ENCODE data around the gene FAM13C.

The FAM13C gene

DNA sequence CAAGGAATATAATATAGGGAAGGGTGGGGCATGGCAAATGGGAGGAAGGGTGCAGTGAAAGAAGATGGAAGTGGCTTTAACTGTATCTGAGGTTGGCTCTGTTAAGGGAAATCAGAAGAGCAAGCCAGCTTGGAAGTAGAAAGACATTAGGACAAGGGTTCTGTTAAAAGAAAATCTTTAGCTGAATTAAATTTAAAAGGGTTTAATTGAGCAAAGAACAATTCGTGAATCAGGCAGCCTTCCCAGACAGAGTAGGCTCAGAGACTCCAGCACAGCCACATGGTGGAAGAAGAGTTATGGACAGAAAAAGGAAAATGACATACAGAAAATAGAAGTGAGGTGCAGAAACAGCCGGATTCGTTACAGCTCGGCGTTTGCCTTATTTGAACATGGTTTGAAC, 42.0 kb downstream of the FAM13C start:
- FAIRE-seq (no peak), DNase-seq (ENCODE audit: insufficient read length, low spot score) (no peak)

DNA sequence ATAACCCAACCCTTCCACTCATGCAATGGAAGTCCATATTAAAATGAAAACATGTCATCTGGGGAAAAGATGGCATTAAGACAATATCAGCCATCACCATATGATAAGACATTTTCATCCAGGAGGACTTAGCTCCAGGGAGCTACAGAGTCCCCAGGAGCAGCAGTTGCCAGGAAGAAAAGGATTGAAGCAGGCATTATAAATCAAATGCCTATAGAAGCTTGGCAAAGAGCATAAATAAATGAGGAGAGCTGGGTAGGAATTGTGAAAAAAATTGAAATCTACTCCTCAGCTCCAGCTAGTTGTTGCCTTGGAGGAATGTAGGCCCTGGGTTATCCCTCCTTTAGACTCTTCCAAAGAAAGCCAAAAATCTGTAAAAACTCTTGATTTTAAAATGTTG, 42.5 kb downstream of the FAM13C start:
- DNase-seq (ENCODE audit: insufficient read length, low spot score) = no peak

DNA sequence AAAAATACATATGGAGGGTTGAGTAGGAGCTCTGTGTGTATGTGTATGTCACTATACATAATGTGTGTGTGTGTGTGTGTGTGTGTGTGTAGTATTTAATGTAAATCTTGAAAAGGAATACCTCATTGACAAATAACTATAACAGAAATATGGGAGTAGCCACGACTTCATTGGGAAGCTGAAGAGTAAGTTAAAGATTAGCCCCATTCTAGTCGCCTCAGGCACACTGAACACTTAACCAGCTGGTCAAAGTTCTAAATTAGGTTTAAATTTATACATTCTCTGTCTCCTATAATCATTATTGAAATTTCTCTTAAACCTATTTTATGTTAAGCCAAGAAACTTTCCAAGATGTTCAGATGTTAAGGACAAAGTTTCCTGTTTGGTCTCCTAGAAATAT, 45.3 kb downstream of the FAM13C start:
- FAIRE-seq (no peak), DNase-seq (ENCODE audit: insufficient read length, low spot score) (no peak)

More for the DNA sequence above, 42.5 kb downstream of the FAM13C start:
- no peak for FAIRE-seq

DNA sequence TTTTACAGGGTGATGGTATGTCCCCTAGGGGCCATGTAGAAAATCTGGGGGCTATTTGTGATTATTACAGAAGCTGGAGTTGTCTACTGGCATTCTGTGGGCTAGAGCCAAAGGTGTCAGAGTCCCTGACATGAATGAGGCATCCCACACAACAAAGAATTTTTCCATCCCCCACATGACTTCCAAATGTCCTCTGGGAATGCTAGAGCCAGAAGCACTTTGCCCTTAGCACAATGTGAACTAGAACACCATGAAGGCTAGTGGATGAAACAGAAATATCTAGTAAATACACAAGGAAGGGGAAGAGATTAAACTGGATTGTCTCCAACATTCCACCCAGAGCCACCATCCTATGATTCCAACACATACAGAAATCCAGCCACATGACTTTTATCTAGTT, 46.9 kb downstream of the FAM13C start:
- no peak for DNase-seq (ENCODE audit: insufficient read length, low spot score)
- FAIRE-seq = no peak

DNA sequence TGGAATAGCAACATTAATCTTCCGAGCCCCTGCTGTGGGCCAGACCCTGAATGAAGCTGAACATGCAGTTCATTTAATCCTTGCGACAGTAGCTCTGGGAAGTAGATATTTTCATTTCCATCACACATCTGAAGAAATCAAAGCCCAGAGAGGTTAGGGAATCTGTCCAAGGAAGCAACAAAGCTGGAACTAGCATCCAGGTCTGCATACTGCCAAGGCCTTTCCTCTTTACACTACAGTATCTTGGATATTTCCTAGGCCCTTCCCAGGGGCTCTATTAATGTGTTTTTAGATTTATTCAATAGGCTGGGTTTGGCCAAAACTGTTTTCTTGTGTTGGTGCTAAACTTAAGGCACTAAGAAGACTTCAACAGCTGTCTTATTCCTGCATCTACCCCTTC, 48.1 kb downstream of the FAM13C start:
- FAIRE-seq = no peak

DNA sequence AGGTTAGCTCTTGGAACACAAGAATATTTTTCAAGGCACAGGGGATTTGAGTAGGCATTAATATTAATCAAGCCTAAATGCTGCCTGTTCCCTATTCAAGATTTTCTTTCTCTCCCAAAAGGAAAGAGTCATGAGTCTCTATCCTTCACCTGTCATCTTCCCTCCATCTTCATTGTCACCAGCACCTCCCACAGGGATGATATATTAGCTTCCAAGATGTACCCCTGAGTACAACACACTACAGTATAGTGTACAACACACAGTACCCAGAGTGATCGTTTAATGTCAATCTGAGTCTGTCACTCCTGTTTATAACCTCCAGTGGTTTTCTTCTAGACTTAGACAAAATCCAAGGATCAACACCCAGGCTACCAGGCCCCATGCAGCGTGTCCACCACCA, 50.1 kb downstream of the FAM13C start:
- no peak for FAIRE-seq
- no peak for DNase-seq (ENCODE audit: insufficient read length, low spot score)

More for the DNA sequence above, 48.1 kb downstream of the FAM13C start:
- DNase-seq (ENCODE audit: insufficient read length, low spot score) = no peak

DNA sequence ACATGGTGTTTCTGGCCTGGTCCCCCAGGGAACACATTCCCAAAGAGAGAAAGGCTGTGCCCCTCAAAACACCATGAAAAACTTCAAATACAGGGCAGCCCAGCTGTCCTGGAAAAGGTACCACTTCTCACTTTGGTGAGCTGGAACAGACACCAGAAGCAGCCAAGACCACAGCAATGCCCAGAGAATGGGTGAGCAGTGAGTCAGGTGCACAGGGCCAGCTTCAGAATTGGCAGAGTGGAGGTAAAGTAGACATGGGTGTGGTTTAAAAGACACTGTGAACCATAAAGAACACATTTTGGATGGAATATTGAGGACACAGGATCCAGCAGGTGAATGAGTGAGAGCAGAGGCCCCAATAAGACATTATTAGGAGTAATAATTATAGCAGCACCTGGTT, 51.3 kb downstream of the FAM13C start:
- DNase-seq (ENCODE audit: insufficient read length, low spot score) = no peak
- FAIRE-seq = no peak

DNA sequence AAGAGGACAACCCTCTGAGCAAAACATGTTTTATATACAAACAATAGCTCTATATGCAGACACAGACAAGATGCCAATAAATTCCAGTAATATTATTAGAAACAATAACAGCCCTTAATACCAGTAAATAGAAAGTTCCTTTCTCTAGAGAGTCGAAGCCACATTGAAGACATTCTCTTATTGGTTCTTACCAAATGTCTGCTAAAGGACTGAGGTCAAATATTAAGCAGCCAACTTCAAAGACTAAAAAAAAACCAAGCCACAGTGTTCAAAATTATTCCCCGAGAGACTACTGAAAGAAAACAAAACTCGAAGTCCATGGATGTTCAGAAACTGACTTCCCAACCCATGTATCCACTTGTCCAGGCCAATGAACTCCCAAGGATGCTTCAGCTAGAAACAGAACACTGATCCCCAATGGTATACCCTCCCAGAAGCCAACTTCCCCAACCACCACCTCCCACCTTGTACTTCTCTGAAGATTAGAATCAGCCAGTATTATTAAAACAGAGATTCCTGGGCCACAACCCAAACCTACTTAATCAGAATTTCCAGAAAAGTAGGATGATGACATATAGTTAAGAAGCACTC, 51.9 kb downstream of the FAM13C start:
- no peak for DNase-seq (ENCODE audit: insufficient read length, low spot score)
- no peak for FAIRE-seq

DNA sequence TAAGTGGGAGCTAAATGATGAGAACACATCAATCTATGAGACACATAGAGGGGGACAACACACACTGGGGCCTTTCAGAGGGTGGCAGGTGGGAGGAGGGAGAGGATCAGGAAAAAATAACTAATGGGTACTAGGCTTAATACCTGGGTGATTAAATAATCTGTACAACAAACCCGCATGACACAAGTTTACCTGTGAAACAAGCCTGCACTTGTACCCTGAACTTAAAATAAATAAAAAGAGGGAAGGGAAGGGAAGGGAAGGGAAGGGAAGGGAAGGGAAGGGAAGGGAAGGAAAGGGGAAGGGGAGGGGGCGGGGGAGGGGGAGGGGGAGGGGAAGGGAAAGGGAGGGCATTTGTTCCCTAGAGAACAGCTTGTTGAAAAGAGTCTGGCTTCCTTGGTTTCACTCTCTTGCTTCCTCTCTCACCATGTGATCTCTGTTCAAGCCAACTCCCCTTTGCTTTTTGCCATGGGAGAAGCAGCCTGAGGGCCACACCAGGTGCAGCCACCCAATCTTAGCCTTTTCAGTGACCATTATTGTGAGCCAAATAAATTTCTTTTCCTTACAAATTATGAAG, 57.7 kb downstream of the FAM13C start:
- FAIRE-seq (no peak), DNase-seq (ENCODE audit: insufficient read length, low spot score) (no peak)

DNA sequence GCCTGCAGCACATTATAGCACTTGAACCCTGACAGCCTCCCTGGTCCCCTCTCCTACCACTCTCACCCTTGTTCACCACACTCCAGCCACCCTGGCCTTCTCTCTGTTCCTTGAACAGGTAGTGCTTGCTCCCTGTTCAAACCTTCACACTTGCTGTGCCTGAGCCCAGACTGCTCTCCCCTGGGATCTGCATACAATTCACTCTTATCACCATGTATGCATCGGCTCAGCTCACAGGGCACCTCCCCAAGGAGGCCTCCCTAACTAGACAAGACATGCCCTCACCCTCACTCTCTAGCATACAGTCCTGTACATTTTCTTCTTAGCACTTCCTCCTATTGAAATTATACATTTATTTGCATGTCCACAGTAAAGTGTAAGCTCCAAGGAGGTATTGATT, 59.3 kb downstream of the FAM13C start:
- DNase-seq (ENCODE audit: insufficient read length, low spot score) = no peak
- no peak for FAIRE-seq

DNA sequence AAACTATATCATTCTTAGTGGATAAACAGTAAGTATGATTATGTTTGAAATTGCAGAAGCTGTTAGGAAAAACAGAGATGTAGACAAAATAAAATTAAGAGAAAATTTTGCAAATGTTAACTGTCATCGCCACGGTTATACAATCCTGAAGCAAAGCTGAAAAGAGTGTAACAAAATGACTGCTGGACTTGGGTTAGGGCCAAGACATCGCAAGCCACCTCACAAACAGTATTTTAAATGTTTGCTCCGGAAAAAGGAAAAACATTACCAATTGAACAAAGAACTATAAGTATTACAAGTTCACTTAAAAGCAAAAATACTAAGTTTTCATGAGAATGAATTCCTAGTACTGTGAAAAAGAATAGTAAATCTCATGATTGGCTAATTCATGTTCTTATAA, 60.0 kb downstream of the FAM13C start:
- FAIRE-seq = no peak
- DNase-seq (ENCODE audit: insufficient read length, low spot score) = no peak

DNA sequence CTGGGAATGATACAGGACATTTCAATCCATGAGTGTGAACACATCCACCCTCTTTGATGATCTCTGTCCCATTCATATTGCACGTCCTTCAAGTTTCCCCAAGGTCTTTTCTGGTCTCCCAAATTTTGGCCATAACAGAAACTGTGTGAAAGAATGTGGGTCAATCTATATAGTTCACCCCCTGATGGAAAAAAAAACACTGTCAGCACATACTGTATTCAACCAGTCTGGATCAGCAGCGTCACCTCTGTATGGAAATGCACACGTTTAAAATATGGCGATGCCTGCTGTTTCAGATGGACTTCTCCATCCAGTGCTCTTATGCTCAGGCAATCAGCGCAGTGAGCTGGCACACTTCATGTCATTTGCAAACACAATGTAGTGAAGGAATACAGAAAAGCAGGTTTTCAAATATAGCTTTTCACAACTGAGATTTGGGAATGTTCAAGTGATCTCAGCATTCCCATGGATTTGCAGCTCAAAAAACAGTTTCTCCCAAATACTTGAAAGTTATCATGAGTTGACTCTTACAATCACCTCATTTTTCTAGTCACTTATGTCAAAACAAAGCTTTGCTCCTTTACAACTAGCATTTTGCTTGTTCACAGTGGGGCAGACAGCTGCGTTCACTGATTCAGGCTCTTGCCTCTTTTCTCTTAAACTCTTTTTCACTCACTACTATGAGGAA, 61.1 kb downstream of the FAM13C start:
- no peak for FAIRE-seq

DNA sequence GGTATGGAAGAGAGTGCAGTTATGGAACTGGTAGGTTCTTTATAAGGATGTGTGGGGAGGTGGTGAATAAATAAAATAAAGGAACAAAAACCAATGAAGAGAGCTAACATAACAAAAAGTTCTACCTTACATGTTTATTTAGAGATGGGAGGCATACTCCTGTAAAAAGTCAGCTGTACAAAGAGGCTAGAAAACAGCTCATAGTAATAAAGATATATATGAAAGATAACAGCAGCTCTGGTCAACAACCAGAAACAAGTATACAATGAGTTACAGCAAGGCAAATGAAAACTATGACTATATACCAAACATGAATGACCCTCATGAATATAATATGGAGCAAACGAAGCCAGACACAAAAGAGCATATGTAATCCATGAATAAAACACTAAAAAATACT, 62.0 kb downstream of the FAM13C start:
- FAIRE-seq = no peak
- DNase-seq (ENCODE audit: insufficient read length, low spot score) = no peak

More for the DNA sequence above, 61.1 kb downstream of the FAM13C start:
- DNase-seq (ENCODE audit: insufficient read length, low spot score) = no peak

DNA sequence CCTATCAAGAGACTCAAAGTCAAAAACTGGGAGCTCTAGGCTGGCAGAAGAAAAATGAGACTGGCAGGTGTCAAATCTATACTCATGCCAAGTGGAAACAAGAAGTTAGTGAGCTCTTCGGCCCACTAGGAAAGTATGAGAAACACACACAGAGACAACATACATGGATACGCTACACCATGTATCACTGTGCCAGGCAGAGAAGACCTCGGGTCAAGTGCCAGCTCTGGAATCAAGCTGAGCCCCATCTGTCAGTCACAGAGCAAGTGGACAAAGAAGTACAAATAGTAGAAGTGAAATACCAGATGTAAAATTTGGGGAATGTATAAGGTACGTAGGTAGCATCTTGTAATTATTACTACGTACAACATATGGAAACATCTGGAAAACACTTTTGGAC, 62.4 kb downstream of the FAM13C start:
- no peak for DNase-seq (ENCODE audit: insufficient read length, low spot score)
- FAIRE-seq = no peak

DNA sequence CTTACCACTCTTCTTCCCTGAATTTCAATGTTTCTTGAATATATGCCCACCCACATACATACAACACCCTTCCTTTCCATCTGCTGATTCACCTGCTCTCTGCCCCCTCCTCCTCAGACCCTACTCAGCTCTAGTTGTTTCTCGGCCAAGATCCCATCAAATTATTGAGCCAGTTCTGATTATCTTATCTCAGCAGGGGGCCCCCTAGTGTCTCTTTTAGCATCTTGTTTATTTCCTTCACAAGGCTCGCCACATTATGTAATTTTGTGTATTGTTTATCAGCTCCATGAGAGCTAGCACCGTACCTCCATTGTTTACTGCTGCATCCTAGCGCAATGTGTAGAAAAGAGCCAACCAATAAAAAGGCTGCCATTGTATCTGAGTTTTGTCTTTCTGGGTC, 71.9 kb downstream of the FAM13C start:
- FAIRE-seq = no peak
- DNase-seq (ENCODE audit: insufficient read length, low spot score) = no peak

DNA sequence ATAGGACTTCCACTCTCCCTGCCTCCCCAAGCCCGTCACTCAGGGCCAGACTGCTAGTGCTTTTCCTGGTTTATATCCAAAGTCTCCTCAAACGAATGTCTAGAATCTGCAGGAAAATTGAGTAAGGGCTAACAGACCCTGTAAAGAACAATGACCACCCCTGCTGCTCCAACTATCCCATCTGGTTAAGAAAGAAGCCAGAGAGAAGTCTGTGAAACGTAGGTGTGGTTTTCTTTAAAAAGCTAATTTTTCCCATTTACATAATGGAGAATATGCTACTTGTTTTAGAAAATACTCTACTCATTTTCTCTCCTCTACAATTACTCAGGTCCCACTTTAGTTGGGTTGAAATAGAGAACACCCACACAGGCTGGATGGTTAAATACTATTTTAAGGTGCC, 72.5 kb downstream of the FAM13C start:
- DNase-seq (ENCODE audit: insufficient read length, low spot score) (no peak), FAIRE-seq (no peak)

DNA sequence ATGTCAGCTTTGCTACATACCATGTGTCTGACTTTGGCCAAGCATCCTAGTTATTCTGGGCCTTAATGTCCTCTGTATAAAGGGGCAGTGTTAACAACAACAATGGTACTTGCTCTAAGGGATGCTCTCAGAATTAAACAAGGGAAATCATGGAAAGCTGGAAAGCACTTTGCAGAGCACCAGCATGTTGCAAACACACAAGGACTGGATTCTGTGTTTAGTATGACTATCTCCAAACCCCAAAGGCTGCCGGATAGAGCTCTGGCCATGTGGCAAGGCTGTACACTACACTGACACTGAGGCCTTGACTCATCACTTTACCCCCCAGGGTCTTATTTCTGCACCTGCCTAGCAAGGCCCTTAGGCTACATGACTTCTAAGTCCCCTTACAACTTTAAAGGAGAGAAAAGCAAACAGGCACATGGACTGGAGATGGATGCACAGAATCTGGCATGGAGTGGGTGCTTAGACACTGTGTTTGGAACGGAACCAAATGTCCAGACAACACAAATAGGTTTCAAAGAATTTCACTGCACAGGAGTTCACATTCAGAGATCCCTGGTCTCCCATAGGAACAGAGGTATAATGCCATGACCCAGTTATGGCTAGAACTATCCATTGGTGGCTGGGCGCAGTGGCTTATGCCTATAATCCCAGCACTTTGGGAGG, 74.6 kb downstream of the FAM13C start:
- FAIRE-seq (no peak), DNase-seq (ENCODE audit: insufficient read length, low spot score) (no peak)

DNA sequence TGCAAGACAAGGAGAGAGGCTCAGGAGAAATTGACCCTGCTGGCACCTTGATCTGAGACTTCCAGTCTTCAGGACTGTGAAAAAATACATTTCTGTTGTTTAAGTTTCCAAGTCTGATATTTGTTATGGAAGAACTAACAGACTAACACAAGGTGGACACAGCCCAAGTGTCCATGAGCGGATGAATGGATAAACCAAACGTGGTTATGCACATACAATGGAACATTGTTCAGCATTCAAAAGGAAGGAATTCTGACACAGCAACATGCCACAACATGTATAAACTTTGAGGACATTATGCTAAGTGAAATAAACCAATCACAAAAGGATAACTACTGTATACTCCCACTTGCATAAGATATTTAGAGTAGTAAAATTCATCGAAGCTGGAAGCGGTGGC, 76.5 kb downstream of the FAM13C start:
- DNase-seq (ENCODE audit: insufficient read length, low spot score) = no peak
- FAIRE-seq = no peak

DNA sequence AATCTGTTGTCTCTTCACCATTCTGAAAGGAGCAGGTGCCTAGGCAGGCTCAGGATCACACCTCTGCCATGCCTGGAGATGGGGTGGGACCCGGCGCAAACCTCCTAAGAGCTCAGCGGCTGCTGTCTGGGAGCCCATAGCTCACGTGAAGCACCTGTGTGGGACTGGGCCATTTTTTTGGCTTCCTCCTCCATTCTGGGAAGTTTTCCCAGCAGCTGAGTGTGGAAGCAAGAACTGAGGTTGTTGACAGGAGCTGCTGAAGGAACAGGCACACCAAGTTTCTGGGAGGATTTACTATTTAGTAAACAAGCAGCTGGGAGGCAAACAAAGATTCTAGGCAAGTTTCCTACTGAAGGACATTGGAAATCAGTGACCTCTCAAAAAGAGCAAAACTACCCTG, 77.3 kb downstream of the FAM13C start:
- FAIRE-seq = no peak

DNA sequence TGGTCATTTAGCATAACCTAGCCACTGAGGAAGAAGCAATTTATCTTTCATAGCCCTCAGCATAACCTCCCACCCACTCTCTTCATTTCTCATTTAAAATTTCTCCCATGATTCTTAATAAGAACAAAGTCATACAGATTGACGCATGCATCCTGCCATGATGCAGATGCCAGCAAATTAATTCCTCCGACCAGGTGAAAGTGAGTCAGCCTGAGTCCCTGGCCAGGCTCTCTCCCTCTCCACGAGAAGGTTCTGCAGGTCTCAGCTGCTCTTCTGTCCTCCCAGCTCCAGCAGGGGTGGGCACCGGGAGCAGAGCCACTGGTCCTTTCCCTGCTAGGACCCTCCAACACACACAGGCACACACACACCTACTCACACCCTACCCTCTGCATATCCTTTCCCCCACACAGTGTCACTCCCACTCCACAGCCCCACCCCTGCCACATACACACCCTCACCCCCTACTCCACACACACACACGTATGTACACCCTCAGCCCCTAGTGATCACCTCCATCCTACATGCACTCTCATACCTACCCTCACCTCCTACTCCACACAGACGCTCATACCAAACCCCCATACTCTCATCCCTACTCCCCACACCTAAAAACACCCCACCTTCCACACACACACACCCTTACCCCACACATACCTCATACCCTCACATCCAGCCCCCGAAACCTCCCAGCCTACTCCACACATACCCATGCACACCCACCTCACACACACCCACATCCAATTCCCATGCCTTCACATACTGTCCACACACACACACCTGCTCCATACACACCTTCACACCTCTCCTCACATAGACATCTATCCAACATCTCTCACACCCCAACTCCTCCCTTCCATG, 78.0 kb downstream of the FAM13C start:
- DNase-seq (ENCODE audit: insufficient read length, low spot score) (no peak), FAIRE-seq (no peak)

More for the DNA sequence above, 77.3 kb downstream of the FAM13C start:
- DNase-seq (ENCODE audit: insufficient read length, low spot score) = no peak
